ENCODE data around the gene RGL3.

DNA sequence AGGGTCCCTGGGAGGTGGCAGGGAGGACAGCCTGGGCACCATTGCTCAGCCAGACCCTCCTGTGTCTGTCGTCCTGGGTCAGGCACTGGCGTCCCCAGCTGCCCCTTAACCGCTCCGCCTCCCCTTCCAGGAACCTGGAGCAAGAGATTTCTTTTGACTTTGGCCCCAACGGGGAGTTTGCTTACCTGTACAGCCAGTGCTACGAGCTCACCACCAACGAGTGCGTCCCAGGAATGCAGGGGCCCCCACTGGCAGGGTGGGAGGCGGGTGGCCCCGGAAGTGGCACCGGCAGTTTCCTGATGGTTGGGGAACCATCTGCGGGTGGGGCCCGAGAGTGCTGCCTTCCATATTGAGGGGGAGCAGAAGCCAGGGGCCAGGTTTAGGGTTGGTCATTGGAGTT, 29.3 kb upstream of the RGL3 start:
- TF ChIP-seq, protein P1, sequence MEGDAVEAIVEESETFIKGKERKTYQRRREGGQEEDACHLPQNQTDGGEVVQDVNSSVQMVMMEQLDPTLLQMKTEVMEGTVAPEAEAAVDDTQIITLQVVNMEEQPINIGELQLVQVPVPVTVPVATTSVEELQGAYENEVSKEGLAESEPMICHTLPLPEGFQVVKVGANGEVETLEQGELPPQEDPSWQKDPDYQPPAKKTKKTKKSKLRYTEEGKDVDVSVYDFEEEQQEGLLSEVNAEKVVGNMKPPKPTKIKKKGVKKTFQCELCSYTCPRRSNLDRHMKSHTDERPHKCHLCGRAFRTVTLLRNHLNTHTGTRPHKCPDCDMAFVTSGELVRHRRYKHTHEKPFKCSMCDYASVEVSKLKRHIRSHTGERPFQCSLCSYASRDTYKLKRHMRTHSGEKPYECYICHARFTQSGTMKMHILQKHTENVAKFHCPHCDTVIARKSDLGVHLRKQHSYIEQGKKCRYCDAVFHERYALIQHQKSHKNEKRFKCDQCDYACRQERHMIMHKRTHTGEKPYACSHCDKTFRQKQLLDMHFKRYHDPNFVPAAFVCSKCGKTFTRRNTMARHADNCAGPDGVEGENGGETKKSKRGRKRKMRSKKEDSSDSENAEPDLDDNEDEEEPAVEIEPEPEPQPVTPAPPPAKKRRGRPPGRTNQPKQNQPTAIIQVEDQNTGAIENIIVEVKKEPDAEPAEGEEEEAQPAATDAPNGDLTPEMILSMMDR (conservative IDR thresholded peaks at IDR 0.05; ENCODE audit: low read length) = no peak
- TF ChIP-seq EZH2phosphoT487 (IDR thresholded peaks at IDR 0.05; ENCODE audit: borderline replicate concordance, low read depth, low read length) = no peak

Data from OCI-LY7 (cell line).